ENCODE measurements around the gene NETO1. TPM values are rescaled to one million over a fixed set of nuclear protein-coding genes. Genes with fewer than 3 reads are reported as not detected.

Gene NETO1
- total and polyA plus RNA-seq, 2 of the 4 experiments (the other 2 are of a cell fraction): 0.29 to 0.36 TPM

GRCh38 chr18:72833471-72833870 is 34.3 kb downstream of the NETO1 start:
- Histone ChIP-seq H2BK15ac (ENCODE audit: low read depth, low read length) (no peak overlapping the region), H3K79me1 (ENCODE audit: low read depth in 1 of 2, low read length in 2 of 2) (no peaks in the 10 kb centered on the region), H3K4me2 (ENCODE audit: low read depth, low read length) (no peak overlapping the region), H3K36me3 (ENCODE audit: control insufficient read depth, insufficient read depth, low read length) (no peaks in the 10 kb centered on the region), H2AK5ac (ENCODE audit: low read depth, low read length) (no peak overlapping the region), H2BK20ac (ENCODE audit: low read depth, low read length) (no peak overlapping the region), H3K9me3 (ENCODE audit: control insufficient read depth, insufficient read depth, low read length) (peaks cover 2% of the 10 kb centered on the region; the same call in 1 of the 2 replicates), H4K20me1 (ENCODE audit: insufficient read depth, low read length) (no peaks in the 10 kb centered on the region), H3K14ac (replicated peaks; ENCODE audit: low read depth, low read length) (no peak overlapping the region), H3K27me3 (ENCODE audit: control insufficient read depth, insufficient read depth, low read length) (no peaks in the 10 kb centered on the region), H3K56ac (ENCODE audit: extremely low read depth, insufficient read depth, low read length) (no peak overlapping the region), H4K5ac (ENCODE audit: low read depth, low read length) (no peak overlapping the region), H3K23ac (ENCODE audit: low read depth, low read length) (no peak overlapping the region), H3K9me1 (ENCODE audit: insufficient read depth, low read length) (no peaks in the 10 kb centered on the region), H2AFZ (replicated peaks; ENCODE audit: low read length, poor library complexity) (no peak overlapping the region), H2BK5ac (ENCODE audit: low read depth, low read length, poor library complexity, severe bottlenecking) (no peak overlapping the region), H3K4me3 (ENCODE audit: insufficient read depth, low read depth, low read length) (no peak overlapping the region), H3K9ac (ENCODE audit: low read depth, low read length) (no peak overlapping the region), H2BK120ac (ENCODE audit: low read depth, low read length) (no peak overlapping the region), H4K91ac (ENCODE audit: insufficient read depth, low read depth, low read length) (no peak overlapping the region), H3K27ac (ENCODE audit: insufficient read depth, low read length) (no peak overlapping the region), H2AK9ac (replicated peaks; ENCODE audit: low read depth, low read length, poor library complexity) (no peak overlapping the region), H3K18ac (ENCODE audit: low read depth, low read length) (no peak overlapping the region), H3K4ac (ENCODE audit: low read depth, low read length) (no peak overlapping the region), H4K8ac (ENCODE audit: low read depth in 2 of 2, low read length in 2 of 2) (no peak overlapping the region), H3K4me1 (ENCODE audit: control insufficient read depth, insufficient read depth, low read length) (no peaks in the 10 kb centered on the region)
- dilution Hi-C loops (cut with HindIII; ENCODE audit: low sequenced_read_pairs, unreplicated experiment): no loop called here
- POLR2A ChIA-PET (ENCODE audit: unreplicated experiment): no interaction called here
- TF ChIP-seq POLR2A (IDR thresholded peaks at IDR 0.05; ENCODE audit: low read depth, low read length) (no peak), BHLHE40 (IDR thresholded peaks at IDR 0.05; ENCODE audit: low read depth, low read length) (no peak), MAZ (IDR thresholded peaks at IDR 0.05; ENCODE audit: borderline replicate concordance, low read depth, low read length) (no peak), RCOR1 (IDR thresholded peaks at IDR 0.05; ENCODE audit: insufficient replicate concordance, low read length) (no peak), SMC3 (IDR thresholded peaks at IDR 0.05; ENCODE audit: low read depth, low read length) (no peak), MXI1 (IDR thresholded peaks at IDR 0.05; ENCODE audit: borderline replicate concordance, low read depth, low read length) (no peak), FOS (IDR thresholded peaks at IDR 0.05; ENCODE audit: low read depth, low read length) (no peak), RAD21 (IDR thresholded peaks at IDR 0.05; ENCODE audit: low read length) (no peak), CEBPB (IDR thresholded peaks at IDR 0.05; ENCODE audit: low read depth, low read length) (no peak), RFX5 (IDR thresholded peaks at IDR 0.05; ENCODE audit: low read depth, low read length) (no peak), MAFK (IDR thresholded peaks at IDR 0.05; ENCODE audit: low read depth, low read length) (no peak)
- TF ChIP-seq, protein P1, sequence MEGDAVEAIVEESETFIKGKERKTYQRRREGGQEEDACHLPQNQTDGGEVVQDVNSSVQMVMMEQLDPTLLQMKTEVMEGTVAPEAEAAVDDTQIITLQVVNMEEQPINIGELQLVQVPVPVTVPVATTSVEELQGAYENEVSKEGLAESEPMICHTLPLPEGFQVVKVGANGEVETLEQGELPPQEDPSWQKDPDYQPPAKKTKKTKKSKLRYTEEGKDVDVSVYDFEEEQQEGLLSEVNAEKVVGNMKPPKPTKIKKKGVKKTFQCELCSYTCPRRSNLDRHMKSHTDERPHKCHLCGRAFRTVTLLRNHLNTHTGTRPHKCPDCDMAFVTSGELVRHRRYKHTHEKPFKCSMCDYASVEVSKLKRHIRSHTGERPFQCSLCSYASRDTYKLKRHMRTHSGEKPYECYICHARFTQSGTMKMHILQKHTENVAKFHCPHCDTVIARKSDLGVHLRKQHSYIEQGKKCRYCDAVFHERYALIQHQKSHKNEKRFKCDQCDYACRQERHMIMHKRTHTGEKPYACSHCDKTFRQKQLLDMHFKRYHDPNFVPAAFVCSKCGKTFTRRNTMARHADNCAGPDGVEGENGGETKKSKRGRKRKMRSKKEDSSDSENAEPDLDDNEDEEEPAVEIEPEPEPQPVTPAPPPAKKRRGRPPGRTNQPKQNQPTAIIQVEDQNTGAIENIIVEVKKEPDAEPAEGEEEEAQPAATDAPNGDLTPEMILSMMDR (conservative IDR thresholded peaks at IDR 0.05; ENCODE audit: low read depth, low read length): no peak
- DNase-seq: no peak
- CTCF ChIA-PET: no interaction called here
- in situ Hi-C loops (cut with MboI; ENCODE audit: low sequenced_read_pairs): no loop called here
- WGBS, 2 experiments (ENCODE audit: extremely low coverage in 2 of 2, insufficient read length in 1 of 2): 60% methylated on average over 2 of the region's 7 CpGs; no CpG with 5 or more reads in 1 of the 2 experiments
- ATAC-seq (ENCODE audit: low read depth): no peak
- BruUV-seq (replicated peaks): no TSS peak
- intact Hi-C loops (cut with micrococcal nuclease): no loop called here
